K562 (cell line): ENCODE data around the gene MRPL10. TPM values are rescaled to one million over a fixed set of nuclear protein-coding genes. Genes with fewer than 3 reads are reported as not detected.

Experiments
- ATAC-seq: fragments of 200-7000 bp; cut with Tn5 transposase; 3 replicates; pipeline ENCODE4 v1.9.1; 2020; ENCODE audit warnings: moderate library complexity
- BruUV-seq: library from RNA; stranded (reverse); fragments of 400-500 nt; replicated peaks from 2 replicates; lab custom pipeline; 2021; lab: Mats Ljungman, UMichigan
- CTCF ChIA-PET: fragments of 300-600 bp; formaldehyde crosslinking; extraction: SDS; loops from one replicate; lab custom pipeline; 2021; ENCODE audit warnings: low intra/inter-chr PET ratio; lab: Yijun Ruan, JAX
- POLR2A ChIA-PET: fragments of 300-600, 350-650 bp; sonication (Branson Sonifier 250); formaldehyde crosslinking; extraction: SDS; loops from one replicate; lab custom pipeline; 2021; ENCODE audit warnings: antibody characterized with exemption, inconsistent platforms; lab: Yijun Ruan, JAX
- DNase-seq, 4 experiments: peaks; one replicate each; pipeline versions ENCODE4 v3.0.0 to v3.0.0-alpha.2; 2011 to 2018; ENCODE audit warnings: low spot score in 3 of 4, mixed read lengths in 3 of 4; ENCODE audit errors: extremely low read depth in 1 of 4
- FAIRE-seq: peaks from 2 replicates; lab custom pipeline; 2011; peaks lifted over from hg19 to GRCh38; lab: Jason Lieb, UNC
- H2AFZ ChIP-seq: 2 replicates; pipeline ENCODE4 v1.6.0; 2011; ENCODE audit warnings: low read depth, low read length, control low read depth, inconsistent platforms
- H3K27ac ChIP-seq: fragments of 200-600 bp; 3 replicates; pipeline ENCODE4 v1.8.0; 2011; ENCODE audit warnings: low read depth, mild to moderate bottlenecking, control low read depth, inconsistent platforms, low read length, moderate library complexity, mixed read lengths; ENCODE audit errors: extremely low read depth
- H3K27me3 ChIP-seq, 2 experiments: fragments of 300-600 bp in 1 of 2; 2 replicates in 1 of 2; 3 replicates in 1 of 2; pipeline versions ENCODE4 v1.6.0 to v1.8.0; 2011; ENCODE audit warnings: inconsistent platforms in 2 of 2, low read length in 2 of 2, mild to moderate bottlenecking in 1 of 2, mixed read lengths in 1 of 2, moderate library complexity in 1 of 2; ENCODE audit not compliant: control insufficient read depth in 2 of 2, insufficient read depth in 2 of 2
- H3K36me3 ChIP-seq: fragments of 300-600 bp; 3 replicates; pipeline ENCODE4 v1.8.0; 2011; ENCODE audit warnings: mild to moderate bottlenecking, low read length, inconsistent platforms; ENCODE audit not compliant: control insufficient read depth, insufficient read depth
- H3K4me1 ChIP-seq, 2 experiments: fragments of 200-600 bp in 1 of 2; replicated peaks in 1 of 2; 2 replicates in 1 of 2; 3 replicates in 1 of 2; pipeline versions ENCODE4 v1.5.1 to v1.8.0; 2011; ENCODE audit warnings: inconsistent platforms in 2 of 2, low read length in 2 of 2, mild to moderate bottlenecking in 1 of 2, mixed read lengths in 1 of 2, moderate library complexity in 1 of 2; ENCODE audit not compliant: control insufficient read depth in 2 of 2, insufficient read depth in 2 of 2
- H3K4me2 ChIP-seq: 2 replicates; pipeline ENCODE4 v1.6.1; 2011; ENCODE audit warnings: low read length, control low read depth, inconsistent platforms, mixed read lengths; ENCODE audit not compliant: insufficient read depth
- H3K4me3 ChIP-seq: fragments of 200-600 bp; sonication (generic), shearing (Covaris generic); 2 replicates; pipeline ENCODE4 v1.5.1; 2016; ENCODE audit warnings: control low read depth, inconsistent platforms
- H3K79me2 ChIP-seq: fragments of 200-600 bp; 3 replicates; pipeline ENCODE4 v1.8.0; 2011; ENCODE audit warnings: low read length, inconsistent platforms; ENCODE audit not compliant: control insufficient read depth, insufficient read depth
- H3K9ac ChIP-seq, 2 experiments: 2 replicates each; pipeline versions ENCODE4 v1.6.0 to v1.6.1; 2011; ENCODE audit warnings: low read depth in 2 of 2, low read length in 2 of 2, control low read depth in 1 of 2, inconsistent platforms in 1 of 2, mild to moderate bottlenecking in 1 of 2, mixed read lengths in 1 of 2; ENCODE audit not compliant: insufficient read depth in 1 of 2
- H3K9me1 ChIP-seq: one replicate; pipeline ENCODE4 v1.6.0; 2011; ENCODE audit warnings: inconsistent platforms, mild to moderate bottlenecking, low read length, moderate library complexity; ENCODE audit not compliant: control insufficient read depth, insufficient read depth
- H3K9me3 ChIP-seq: replicated peaks from 2 replicates; pipeline ENCODE4 v1.5.1; 2011; ENCODE audit warnings: low read depth, low read length, inconsistent platforms; ENCODE audit not compliant: control insufficient read depth, insufficient read depth
- H4K20me1 ChIP-seq: replicated peaks from 2 replicates; pipeline ENCODE4 v1.6.1; 2011; ENCODE audit warnings: low read length, inconsistent platforms, mixed read lengths; ENCODE audit not compliant: control insufficient read depth, insufficient read depth
- ARID1B ChIP-seq: fragments of 450-650 bp; IDR thresholded peaks from 2 replicates; pipeline ENCODE4 v1.6.1; 2016; ENCODE audit warnings: antibody characterized with exemption, mild to moderate bottlenecking, inconsistent platforms
- ASH1L ChIP-seq: fragments of 450-650 bp; IDR thresholded peaks from 2 replicates; pipeline ENCODE4 v1.6.1; 2018; ENCODE audit warnings: borderline replicate concordance, mild to moderate bottlenecking, low read depth; ENCODE audit not compliant: partially characterized antibody
- MAFG ChIP-seq: fragments of 450-650 bp; conservative IDR thresholded peaks from 2 replicates; pipeline ENCODE4 v1.6.1; 2016; ENCODE audit warnings: missing genetic modification characterization, missing compliant biosample characterization
- RFX5 ChIP-seq: IDR thresholded peaks from 2 replicates; pipeline ENCODE4 v1.6.1; 2011; ENCODE audit warnings: low read depth, mild to moderate bottlenecking, improper control_type of control experiment, low read length
- TOE1 ChIP-seq, 2 experiments: fragments of 450-650 bp in 1 of 2; sonication (generic) in 1 of 2; formaldehyde crosslinking in 1 of 2; IDR thresholded peaks; 2 replicates each; pipeline versions ENCODE4 v1.7.1 to v1.8.0; 2016 to 2022; ENCODE audit warnings: borderline replicate concordance in 2 of 2, mild to moderate bottlenecking in 2 of 2, antibody characterized with exemption in 1 of 2, inconsistent platforms in 1 of 2, low read depth in 1 of 2, missing genetic modification reagents in 1 of 2, moderate library complexity in 1 of 2
- TRIM24 ChIP-seq, 2 experiments: fragments of 450-650 bp; IDR thresholded peaks; 2 replicates each; pipeline ENCODE4 v1.6.1; 2016
- TRIM28 ChIP-seq: fragments of 450-650 bp; IDR thresholded peaks from 2 replicates; pipeline ENCODE4 v1.6.1; 2017
- ZKSCAN1 ChIP-seq: fragments of 150-350 bp; IDR thresholded peaks from 2 replicates; pipeline ENCODE4 v1.6.1; 2016; ENCODE audit warnings: low read depth, low read length
- ZNF316 ChIP-seq: fragments of 450-650 bp; IDR thresholded peaks from 2 replicates; pipeline ENCODE4 v1.6.1; 2016
- ZNF551 ChIP-seq: fragments of 250-450 bp; sonication (Bioruptor Pico); IDR thresholded peaks from 2 replicates; pipeline ENCODE4 v1.5.0; 2021; ENCODE audit warnings: mild to moderate bottlenecking, moderate library complexity
- ZNF75A ChIP-seq: fragments of 450-650 bp; formaldehyde crosslinking; IDR thresholded peaks from 2 replicates; pipeline ENCODE4 v1.4.0; 2020; ENCODE audit warnings: mild to moderate bottlenecking
- WGBS: fragments of 100-300 bp; shearing (Covaris generic); methylation state at CpG from one replicate; pipeline ENCODE4 v1.1.6; 2016; ENCODE audit warnings: low coverage, mixed read lengths; ENCODE audit not compliant: insufficient coverage; ENCODE audit errors: missing lambda C conversion rate; 5-methylcytosine and 5-hydroxymethylcytosine counted together
- in situ Hi-C: fragments of 300-500 bp; cut with MboI; formaldehyde crosslinking; loops from 4 replicates; pipeline ENCODE4 v1.15.0; 2018; ENCODE audit warnings: inconsistent platforms, mixed read lengths
- intact Hi-C: fragments of 100-400 bp; cut with micrococcal nuclease; formaldehyde crosslinking; loops from 2 replicates; pipeline ENCODE4 v1.14.2; 2022
- polyA plus RNA-seq, 8 experiments: library from polyadenylated mRNA; depleted of rRNA in 4 of 8; stranded (reverse) in 5 of 8; unstranded in 3 of 8; fragments of >200 nt; fragmentation: Nextera tagmentation in 2 of 8; fragmentation: Illumina TruSeq in 1 of 8; extraction: Ambion mirVana in 2 of 8; extraction: Trizol in 1 of 8; gene quantifications; 2 replicates each; pipeline versions ENCODE4 v1.2.1 to v1.2.3, GENCODE V29; 2011 to 2014; ENCODE audit warnings: inconsistent platforms in 1 of 8, missing spikeins in 1 of 8
- total RNA-seq, 7 experiments: library from RNA; depleted of rRNA in 6 of 7; stranded (reverse); fragments of >200 nt in 6 of 7; fragmentation: Illumina TruSeq in 2 of 7; extraction: Trizol in 2 of 7; gene quantifications; 2 replicates each; pipeline versions ENCODE4 v1.2.1 to v1.2.3, GENCODE V29; 2011 to 2021; ENCODE audit warnings: low replicate concordance in 1 of 7

Gene MRPL10
- total and polyA plus RNA-seq, 9 of the 15 experiments (the other 6 are each of a cell fraction or from before 2014, with no cell fraction given), result 27.8 to 105 (median 67.3) TPM

DNA sequence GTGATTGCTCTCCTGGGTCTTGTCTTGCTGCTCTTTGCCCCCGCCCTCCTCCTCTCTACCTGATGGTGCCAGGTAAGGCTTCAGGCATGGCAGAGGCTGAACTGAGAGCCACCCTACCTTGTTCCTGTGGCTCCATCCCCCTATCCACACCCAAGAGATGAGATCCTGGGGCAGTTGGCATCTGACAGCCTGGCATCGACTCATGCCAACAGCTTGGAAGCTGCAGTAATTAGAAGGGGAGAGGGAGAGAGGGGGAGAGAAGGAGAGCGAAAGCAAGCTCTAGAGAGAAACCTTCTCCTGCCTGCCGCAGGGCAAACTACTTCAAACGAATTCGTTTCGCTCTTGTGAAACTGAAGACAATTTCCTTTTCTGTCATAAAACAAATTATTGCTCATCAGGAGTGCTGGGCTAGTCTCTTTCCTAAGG is 33.5 kb upstream of the MRPL10 start:
- in situ Hi-C loops (no loop called here), intact Hi-C loops (no loop called here)
- peak overlapping the region in 1 of 2 experiments; percentile 55; a peak in 1 of 4 replicates for H3K9ac ChIP-seq
- H3K4me1 ChIP-seq, result peaks cover 44 to 45% of the 10 kb centered on the region in 2 experiments
- ChIA-PET POLR2A (interaction anchor here (0.8 kb wide), 1 partner anchor 31 kb away, joined by 4 read pairs; the partner anchor contains the start of gene SP2), CTCF (interaction anchor here (0.6 kb wide), 1 partner anchor 16 kb away, joined by 3 read pairs; no protein-coding TSS in a partner anchor)
- BruUV-seq, result no TSS peak
- no peaks in the 10 kb centered on the region for H3K9me1 ChIP-seq
- no peaks in the 10 kb centered on the region for H3K79me2 ChIP-seq
- no peaks in the 10 kb centered on the region for H3K36me3 ChIP-seq
- no peak overlapping the region for H3K4me2 ChIP-seq
- H2AFZ ChIP-seq, result no peak overlapping the region
- 61% methylated on average over 6 of the region's 7 CpGs for WGBS
- no peak for TF ChIP-seq ZNF551 (CRISPR knock-in tag)
- no peak for DNase-seq
- H3K27me3 ChIP-seq, result no peaks in the 10 kb centered on the region
- H3K4me3 ChIP-seq, result no peak overlapping the region
- no peak for FAIRE-seq
- H4K20me1 ChIP-seq, result no peaks in the 10 kb centered on the region
- H3K9me3 ChIP-seq, result no peaks in the 10 kb centered on the region
- H3K27ac ChIP-seq, result no peak overlapping the region
- no peak for ATAC-seq

DNA sequence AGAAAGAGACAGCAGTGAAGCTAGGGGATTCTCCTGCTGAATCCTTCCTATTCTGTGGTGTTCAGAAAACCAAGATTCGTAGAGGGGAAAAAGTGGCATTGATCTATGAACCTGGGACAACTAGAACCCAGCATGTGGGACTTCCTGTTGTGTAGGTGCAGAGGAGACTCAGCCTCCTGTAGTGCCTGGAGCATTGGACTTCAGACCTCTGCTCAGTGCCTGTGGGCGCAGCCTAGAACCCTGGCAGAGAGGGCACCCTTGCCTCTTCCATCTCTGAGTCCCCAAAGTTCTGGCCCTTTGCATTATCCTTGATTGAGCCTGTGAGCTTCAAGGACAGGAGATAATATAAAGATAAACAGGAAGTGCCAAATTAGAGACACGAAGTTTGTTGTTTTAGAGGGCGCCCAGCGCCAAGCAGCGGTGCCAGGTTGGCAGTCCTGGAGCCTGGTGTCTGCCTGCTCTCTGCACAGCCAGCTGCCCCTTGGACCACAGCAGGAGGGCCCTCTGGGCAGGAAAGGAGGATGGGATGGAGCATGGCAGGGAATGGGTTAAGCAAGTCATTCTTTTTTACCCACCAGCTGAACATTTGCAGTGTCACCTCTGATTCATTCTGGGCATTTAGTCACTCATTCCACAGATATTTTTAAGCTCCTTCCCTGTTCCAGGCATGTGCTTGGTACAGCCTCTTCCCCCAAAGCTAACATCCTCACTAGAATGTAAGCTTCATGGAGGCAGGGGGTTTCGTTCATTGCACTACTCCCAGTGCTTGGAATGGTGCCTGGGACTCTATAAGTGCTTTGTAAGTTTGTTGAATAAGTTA is 31.5 kb upstream of the MRPL10 start:
- ChIA-PET CTCF (no interaction called here), POLR2A (interaction anchor here (0.9 kb wide), 1 partner anchor 10 kb away, joined by 3 read pairs; no protein-coding TSS in a partner anchor)
- FAIRE-seq, result no peak
- Histone ChIP-seq H3K4me1 (peaks cover 30 to 35% of the 10 kb centered on the region in 2 experiments), H3K36me3 (no peaks in the 10 kb centered on the region), H3K4me3 (no peak overlapping the region), H3K9ac (0 out of 4 replicates have a peak overlapping the region, but pooled peaks of 1 of the 2 experiments have one; percentile 6), H4K20me1 (no peaks in the 10 kb centered on the region), H3K9me1 (no peaks in the 10 kb centered on the region), H3K4me2 (no peak overlapping the region), H3K27me3 (no peaks in the 10 kb centered on the region), H3K27ac (no peak overlapping the region), H3K9me3 (no peaks in the 10 kb centered on the region), H3K79me2 (no peaks in the 10 kb centered on the region), H2AFZ (no peak overlapping the region)
- DNase-seq, result no peak
- in situ Hi-C loops (no loop called here), intact Hi-C loops (no loop called here)
- 67% methylated on average over 5 of the region's 7 CpGs for WGBS
- no peak for ATAC-seq
- no TSS peak for BruUV-seq
- TF ChIP-seq ZNF316 (peak; percentile 79), TRIM24 (IDR thresholded peaks at IDR 0.05) (peak; percentile 46 to 69; a peak in 3 of 4 replicates), ARID1B (peak; percentile 39; the same call in 1 of the 2 replicates), MAFG (0 out of 2 replicates have a peak, but pooled peaks have one; percentile 27), ZKSCAN1 (no peak), RFX5 (no peak), TRIM28 (peak; percentile 64; the same call in 1 of the 2 replicates), TOE1 (IDR thresholded peaks at IDR 0.05; ENCODE audit: borderline replicate concordance) (no peak), TOE1 (CRISPR knock-in tag; IDR thresholded peaks at IDR 0.05; ENCODE audit: borderline replicate concordance, low read depth) (no peak), ASH1L (no peak), ZNF75A (CRISPR knock-in tag) (no peak)
